NCI-H128 (cell line): Measurements from ENCODE around the gene NMNAT3.

Source experiments
- DNase-seq: peaks from one replicate; lab custom pipeline; 2025; ENCODE audit not compliant: unreplicated experiment; lab: John Stamatoyannopoulos, UW

Gene NMNAT3

DNA sequence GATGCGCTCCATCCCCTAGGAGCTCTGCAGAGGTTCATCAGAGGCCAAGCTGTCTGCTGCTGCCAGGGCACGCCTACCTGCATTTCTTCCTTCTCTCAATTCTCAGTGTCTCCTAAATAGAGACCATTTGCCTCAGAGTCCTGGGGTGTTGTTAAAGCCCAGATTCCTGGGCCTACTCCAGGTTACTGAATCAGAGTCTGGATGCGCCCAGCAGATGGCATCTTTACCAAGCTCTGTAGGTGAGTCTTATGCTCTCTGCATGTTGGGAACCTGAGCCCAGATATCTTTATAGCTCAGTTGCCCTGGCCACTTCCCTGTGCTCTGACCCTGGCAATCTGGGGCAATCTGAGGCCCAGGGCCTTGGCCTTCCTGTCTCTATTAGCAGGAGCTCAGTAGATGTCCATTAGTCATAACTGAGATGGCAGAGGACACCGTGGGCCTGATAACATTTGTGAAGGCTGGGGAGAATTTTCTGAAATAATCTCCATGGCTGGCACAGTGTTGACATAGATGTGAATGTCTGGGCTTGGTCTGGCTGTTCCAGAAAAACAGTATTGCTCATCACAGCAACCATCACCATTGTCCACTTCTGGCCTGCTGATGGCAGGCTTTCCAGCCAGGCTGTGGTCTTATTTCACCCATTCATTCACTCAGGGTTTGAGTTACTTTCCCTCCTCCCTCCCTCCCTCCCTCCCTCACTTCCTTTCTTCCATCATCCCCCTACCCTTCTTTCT, 125.0 kb downstream of the NMNAT3 start:
- no peak for DNase-seq

DNA sequence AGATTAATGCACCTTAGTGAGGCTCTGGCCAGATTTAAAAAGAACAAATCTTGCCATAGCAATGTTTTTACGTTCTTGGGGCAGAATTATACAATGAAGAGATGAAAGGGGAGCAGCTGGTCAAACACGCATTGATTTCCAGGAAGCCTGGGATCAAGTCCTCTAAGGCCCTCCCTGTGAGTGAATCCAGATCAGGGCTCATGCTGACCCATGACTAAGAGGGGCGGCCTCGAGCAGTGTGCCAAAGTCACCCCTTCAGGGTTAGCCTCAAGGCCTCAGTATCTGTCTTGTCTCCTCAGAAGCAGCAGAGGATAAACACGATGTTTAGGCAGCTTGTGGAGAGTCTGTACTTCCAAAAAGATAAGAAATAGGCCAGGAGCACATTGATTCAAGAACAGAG, 129.0 kb downstream of the NMNAT3 start:
- no peak for DNase-seq

DNA sequence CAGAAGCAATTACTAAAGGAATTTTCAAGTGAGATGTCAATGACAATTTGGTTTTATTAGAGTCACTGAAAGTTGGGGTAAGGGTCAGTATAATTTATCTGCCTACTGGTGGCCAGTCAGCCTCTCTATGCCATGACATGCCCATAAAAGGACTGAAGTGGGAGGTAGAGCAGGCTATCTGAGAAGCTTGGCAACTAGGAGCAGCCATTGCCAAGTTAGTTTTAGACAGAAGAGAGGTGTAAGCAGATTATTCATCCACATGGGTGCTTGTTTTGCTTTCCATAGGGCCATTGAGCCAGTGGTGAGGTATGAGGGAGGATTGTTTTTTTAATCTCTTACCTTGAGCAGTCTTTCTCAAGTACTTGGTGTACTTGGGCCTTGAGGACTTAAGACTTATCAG, 130.1 kb downstream of the NMNAT3 start:
- DNase-seq = no peak

DNA sequence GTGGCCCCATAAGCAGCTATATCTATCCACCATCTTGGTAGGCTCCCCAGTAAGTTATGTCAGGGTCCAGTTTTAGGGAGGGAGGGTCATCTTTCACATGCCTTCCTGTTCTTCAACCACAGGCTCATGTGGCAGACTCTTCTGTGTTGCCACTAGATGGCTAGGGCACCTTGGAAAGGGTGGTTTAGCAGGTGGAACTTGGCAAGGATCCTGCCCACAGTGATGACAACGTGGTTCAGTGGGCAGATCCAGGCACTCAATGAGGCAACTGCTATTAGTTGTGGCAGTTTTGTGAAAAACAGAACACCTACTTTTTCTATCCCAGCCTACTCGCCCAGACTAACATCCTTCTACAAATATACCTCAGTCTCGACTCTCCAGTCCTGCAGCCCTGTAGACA, 131.0 kb downstream of the NMNAT3 start:
- no peak for DNase-seq

DNA sequence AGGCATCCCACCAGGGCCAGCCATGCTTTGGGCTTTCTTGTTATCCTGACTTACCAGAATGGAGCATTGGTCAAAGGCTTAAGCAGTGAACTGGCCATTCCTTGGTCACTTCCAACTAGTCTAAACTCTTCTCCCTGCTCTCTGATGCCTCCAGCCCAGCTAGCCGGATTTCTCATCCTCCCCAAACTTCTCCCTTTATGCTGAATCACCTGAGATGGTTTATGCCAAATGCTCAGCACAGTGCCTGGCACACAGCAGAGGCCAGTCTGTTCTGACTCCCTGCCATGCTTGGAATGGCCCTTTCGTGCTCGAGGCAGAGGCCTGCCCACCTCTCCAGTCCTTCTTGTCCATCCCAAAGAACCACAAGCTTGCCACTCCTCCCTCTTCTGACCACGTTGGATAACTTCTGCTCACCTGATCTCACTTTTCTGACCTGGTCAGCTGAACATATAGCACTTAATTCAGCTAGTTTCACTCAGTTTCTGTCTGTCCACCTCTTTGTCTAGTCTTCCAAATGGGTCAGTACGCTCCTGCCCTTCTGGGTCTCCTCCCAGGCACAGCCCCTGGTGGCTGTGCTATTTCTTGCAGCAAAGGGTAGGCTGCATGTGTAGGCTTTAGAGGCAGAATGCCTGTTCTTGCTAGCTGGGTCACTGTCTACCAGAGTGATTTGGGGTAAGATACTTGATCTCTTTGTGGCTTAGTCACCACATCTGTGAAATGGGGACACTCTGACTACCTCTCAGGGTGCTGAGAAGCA, 136.1 kb downstream of the NMNAT3 start:
- no peak for DNase-seq

DNA sequence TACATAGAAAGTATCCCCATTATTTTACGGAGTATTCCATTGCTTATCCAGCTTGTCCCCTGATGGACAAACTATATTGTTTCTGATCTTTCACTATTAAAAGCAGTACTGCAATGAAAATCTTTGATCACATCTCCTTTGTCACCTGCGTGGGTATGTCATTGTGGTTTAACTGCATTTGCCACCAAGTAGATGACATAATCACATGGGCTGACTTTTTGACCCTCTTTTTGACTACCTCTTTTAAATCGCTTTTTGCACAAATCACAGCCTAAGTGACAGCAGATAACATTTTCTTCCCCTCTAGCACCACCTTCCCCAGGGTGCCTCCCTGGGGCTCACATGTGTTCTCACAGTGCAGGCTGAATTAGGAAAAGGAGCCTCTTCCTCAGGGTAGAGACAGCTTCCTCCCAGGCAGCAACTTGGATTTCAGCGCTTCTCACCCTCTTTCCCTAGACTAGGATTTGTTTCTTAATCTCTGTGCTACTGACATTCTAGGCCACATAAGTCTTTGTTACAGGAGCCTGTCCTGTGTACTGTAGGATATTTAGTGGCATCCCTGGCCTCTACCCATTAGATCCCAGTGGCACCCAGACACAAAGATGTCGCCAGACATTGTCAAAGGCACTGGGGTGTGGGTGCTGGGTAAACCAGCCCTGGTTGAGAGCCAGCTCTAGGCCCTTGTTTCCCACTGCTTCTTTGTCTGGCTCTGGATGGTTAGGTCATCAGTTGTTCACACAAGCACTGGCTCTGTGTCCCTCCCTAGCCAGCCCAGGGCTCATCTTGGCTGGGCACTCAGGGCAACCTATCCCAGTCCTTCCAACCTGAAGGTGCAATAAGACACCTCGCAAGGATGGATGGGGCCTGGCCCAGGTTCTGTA, 136.9 kb downstream of the NMNAT3 start:
- no peak for DNase-seq

DNA sequence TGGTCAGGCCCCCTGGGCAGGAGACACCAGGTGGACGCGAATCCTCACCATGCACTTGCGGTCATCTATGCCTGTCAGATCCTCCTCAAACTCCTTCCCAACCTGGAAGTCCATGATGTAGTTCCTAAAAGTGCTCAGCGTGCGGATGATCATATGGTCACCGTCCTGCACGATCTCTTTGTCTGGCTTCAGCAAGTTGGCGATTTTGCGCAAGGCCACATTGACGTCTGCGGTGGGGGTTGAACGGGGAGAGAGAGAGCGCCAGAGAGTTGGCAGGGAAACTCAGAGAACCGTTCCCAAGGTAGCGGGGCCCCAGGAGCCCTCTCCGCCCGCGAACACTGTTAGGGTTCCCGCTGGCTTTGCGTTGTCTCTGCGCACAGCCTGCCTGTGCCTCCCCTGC, 139.0 kb downstream of the NMNAT3 start:
- no peak for DNase-seq

DNA sequence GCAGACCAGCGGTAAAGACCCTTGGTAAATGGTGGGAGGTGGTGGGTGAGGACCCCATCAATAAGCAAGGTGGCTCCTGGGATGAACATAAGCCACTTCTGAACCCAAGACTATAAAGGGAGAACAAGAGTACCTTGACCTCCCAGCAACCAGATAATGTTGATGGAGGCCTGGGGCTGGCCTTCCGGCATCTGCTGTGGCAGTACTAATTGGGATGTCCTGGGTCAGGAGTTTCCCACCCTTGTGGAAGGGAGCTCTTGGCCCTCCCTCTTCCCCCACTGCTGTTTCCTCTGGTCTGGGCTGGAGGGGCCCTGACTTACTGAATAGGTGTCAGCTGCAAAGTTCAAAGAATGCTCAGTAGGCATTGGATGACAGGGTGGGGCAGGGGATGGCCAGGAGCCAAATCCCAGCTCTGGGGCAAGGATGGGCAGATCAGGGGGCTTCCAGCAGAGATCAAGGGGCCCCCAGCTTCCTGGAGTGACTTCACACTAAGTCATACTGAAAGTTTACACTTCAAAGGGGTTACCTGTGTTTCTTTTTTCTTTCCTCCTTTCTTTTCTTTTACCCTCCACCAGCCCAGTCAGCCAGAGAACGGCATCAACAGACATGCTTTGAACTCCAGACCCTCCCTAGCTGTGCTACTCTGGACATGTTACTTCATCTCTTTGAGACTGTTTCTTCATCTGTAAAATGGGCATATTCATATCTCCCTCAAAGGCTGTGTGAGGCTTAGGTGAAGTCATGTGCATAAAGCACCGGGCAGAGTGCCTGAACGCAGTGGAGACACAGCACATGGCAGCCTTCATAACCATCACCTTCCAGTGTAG, 139.8 kb downstream of the NMNAT3 start:
- DNase-seq = no peak

DNA sequence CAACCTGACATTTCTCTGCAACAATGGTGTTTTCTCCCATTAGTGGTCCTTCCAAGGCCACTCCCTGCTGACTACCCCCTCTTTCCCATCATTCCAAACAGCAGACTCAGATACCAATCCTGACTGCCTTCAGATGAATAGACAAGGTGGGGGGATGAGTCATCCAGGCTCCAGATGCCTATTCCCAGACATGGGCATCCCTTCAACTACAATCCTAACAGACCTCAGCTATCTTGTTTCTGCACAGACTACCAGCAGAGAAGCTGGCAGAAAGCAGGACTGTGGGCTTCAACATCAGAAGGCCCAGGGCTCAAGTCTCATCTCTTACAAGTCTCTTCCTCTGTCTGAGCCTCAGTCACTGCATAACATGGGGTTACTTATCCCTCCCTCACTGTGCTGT, 140.4 kb downstream of the NMNAT3 start:
- DNase-seq = no peak

DNA sequence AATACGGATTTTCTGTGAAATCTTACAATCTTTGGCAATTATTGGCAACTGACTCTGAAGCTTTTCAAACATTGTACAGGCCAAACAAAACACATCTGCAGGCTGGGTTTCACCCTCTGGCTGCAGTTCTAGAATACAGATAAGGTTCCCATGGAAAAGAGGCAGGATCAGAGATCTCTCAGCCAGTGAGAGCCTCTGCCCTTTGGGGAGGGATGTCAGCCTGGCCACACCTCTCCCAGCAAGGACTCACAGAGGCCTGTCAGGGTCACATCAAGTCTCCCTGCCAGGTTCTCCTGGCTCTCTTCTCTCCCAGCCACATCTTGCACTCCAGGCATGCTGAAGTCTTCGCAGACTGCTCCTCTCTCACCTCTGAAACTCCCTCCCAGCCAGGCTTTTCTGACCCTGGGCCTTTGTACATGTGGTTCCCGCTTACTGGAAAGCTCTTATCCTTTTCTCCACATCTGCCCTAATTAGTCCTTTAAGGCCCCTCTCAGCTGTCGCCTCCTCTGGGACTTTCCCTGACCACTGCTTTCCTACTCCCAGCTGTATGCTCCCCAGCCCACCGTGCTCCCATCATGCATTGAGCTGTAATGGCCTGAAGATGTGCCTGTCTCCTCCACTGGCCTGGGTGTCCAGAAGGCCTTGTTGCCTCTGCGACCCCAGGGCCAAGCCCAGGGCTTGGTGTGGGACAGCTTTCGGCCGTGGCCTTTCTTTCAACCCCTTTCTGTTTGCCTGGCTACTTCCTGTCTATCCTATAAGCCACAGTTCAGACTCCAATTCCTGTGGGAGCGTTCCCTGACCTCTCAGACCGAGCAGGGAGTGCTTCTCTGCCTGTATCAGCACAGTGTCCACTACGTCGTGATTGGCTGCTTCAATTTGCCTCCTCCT, 142.5 kb downstream of the NMNAT3 start:
- DNase-seq = no peak

DNA sequence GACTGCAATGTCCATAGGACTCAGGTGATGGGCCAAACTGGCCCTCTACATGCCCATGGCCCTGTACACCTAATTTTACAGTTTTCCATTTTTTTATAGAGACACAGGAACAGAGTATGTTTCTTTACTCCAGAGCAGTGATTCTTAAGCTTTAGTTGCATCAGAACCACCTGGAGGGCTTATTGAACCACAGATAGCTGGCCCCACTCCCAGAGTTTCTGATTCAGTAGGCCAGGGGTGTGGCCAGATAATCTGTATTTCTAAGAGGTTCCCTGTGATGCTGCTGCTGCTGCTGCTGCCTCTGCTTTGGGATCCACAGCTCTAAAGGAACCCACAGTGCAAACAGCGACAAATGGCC, 143.3 kb downstream of the NMNAT3 start:
- peak; percentile 55 for DNase-seq

DNA sequence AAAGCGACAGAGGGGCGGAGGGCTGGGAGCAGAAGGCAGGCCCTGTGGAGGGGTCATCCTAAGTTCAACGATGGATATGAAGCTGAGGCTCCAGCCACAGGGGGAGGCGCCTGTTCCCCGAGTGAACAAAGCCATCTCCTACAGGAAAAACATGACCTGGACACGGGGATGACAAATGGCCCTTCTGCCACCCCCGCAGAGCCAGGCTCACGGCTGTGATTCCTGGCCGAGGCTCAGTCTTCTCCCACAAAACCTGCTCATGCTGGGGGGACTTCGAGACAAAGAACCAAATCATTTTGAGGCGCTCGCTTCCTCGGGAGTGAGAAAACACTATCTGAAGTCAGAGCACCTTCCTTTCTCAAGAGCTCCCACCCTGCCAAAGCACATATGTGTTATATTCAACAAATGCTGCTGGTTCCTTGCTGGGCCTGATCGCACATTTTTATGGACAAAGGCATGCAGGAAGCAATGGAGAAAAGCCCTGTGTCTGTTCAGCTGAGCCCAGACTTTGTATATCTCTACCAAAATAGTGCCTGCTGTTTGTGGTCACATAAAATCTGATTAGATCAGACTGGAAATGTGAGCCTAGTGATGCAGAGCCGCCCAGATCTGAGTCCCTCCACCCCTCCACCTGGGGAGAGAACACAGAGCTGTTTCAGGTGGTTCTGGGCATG, 143.9 kb downstream of the NMNAT3 start:
- no peak for DNase-seq

DNA sequence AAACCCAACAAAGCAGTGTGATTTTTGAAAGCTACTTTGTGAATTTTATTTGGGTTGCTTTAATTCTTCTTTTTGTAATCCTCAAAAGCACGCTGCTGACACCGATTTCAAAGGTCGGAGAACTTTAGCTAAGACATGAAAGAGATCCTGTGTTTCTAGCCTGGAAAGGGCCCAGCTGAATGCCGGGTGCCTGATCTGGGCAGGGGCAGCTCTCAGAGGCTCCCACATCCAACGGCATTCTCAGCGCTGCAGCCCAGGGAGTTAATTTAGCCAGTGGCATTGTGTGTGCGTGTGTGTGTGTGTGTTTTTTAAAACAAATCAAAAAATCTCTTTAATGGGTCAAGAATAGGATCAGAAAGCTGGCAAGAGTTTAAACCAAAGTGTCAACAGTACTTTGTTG, 144.8 kb downstream of the NMNAT3 start:
- no peak for DNase-seq

DNA sequence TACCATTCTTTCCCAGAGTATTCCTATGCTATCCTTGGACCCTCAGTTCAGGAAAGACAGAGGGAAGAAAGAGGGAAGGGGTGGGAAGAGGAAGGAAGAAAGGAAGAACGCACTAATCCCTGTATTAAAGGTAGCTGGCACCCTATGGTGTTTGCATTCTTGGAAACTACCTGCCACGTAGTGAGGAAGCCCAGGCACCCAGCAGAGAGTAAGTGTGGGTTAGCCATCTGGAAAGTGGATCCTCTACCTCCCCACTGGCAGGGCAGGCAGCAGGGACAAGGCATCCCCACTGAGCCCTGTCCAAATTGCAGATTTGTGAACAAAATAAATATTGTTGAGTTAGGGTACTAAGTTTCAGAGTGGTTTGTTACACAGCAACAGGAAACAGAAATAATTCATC, 147.1 kb downstream of the NMNAT3 start:
- DNase-seq = no peak

DNA sequence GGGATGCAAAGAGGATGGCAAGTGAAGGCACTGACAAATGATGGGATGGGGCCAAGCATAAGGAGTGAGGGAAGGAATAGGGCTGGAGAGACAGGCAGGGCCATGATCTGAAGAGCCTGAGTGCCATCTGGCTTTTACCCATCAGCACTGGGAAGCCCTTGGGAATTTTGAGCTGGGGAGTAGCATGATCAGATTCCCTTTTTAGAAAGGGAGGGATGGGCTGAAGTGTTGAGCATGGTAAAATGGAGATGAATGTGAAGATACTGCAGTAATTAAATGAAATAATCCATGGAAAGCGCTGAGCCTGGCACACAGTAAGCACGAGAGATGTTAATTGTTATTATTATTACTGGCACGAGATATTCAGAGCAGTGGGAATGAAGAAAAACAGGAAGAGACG, 148.1 kb downstream of the NMNAT3 start:
- no peak for DNase-seq

DNA sequence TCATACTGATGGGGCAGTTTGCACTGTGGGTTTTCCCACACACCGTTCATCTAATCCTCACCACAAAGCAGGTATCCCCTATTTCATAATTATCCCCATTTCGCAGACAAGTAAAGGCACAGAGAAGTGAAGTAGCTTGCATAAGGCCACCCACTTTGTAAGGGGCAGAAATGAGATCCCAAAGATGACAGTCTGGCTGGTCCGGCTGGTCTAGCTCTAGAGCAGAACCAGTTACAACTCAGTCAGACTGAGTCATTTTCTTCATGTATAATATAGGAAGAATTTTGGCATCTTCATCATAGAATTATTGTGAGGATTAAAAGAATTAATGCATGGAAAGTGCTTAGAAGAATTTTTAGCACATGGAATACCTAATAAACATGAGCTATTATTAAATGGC, 148.8 kb downstream of the NMNAT3 start:
- DNase-seq = no peak

DNA sequence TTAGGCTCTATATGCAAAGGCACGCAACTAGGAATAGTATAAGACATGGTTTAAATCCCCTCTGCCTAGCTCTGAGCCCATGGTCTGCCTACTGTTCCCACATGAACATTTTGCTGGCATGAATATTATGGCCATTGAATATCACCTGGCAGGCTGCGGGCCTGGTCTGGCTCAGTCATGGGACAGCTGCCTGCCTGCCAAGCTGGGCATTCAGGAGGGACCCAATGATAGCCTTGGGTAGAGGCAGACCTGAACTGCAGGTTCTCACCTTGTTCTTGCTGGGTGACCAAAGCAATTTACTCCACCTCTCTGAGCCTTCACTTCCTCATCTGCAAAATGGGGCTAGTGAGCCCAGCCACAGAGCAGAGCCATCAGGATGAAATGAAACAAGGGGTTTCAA, 149.5 kb downstream of the NMNAT3 start:
- DNase-seq = no peak

DNA sequence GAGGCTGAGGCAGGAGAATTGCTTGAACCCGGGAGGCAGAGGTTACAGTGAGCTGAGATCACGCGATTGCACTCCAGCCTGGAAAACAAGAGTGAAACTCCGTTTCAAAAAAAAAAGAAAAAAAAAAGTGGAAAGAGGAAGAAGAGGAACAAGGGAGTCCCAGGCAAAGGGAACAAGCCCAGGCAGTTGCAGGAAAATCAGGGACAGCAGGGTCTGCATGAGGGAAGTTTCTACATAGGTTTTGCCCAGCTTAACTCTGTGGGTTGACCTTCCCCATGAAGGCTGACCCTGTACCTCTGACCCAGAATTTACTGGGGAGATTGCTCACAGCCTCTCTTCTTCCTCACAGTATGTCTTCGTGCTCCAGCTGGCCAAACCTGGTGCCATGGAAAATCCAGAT, 150.5 kb downstream of the NMNAT3 start:
- no peak for DNase-seq

DNA sequence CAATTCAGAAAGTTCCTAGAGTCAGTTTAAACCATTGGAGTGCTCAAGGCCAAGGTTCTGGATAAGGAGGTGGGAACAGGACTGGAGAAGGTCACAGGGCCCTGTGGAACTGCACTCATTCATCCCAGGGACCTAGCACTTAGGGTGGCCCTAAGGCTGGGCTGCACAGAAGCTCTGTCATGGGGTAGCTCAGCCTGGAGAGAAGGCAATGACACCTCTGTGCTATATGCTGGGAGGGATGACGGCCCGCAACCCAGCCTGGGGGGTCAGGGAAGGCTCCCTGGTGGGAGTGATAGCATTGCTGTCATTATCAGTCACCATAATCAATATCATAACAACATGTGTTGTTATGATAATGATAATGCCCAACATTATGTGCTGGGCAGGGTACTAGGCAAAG, 151.6 kb downstream of the NMNAT3 start:
- DNase-seq = no peak
